AG04450 (cell line): ENCODE results near the gene MYO3A. TPM values are rescaled to one million over a fixed set of nuclear protein-coding genes. Genes with fewer than 3 reads are reported as not detected.
"Not testable (repeated sequence)": the region's sequence is repeated elsewhere in the genome, so short reads cannot be mapped to it uniquely, and the experiment has no call there.

ENCODE experiments used
- CTCF ChIA-PET: fragments of 300-600, 350-600 bp; formaldehyde crosslinking; extraction: SDS; loops from one replicate; lab custom pipeline; 2022; ENCODE audit warnings: antibody characterized with exemption, inconsistent platforms; lab: Charles Lee
- POLR2A ChIA-PET: fragments of 350-600 bp; formaldehyde crosslinking; extraction: SDS; loops from one replicate; lab custom pipeline; 2021; ENCODE audit warnings: antibody characterized with exemption, inconsistent platforms; lab: Yijun Ruan, JAX
- DNase-seq: peaks from one replicate; pipeline ENCODE4 v3.0.0-alpha.2; 2011; ENCODE audit warnings: low read depth, low spot score
- H3K27ac ChIP-seq: one replicate; pipeline ENCODE4 v1.5.1; 2012; ENCODE audit warnings: low read depth, low read length, control low read depth
- H3K27me3 ChIP-seq: one replicate; pipeline ENCODE4 v1.6.0; 2012; ENCODE audit warnings: low read length; ENCODE audit not compliant: control insufficient read depth, insufficient read depth
- H3K4me3 ChIP-seq: 2 replicates; pipeline ENCODE4 v1.5.1; 2011; ENCODE audit warnings: mild to moderate bottlenecking, low read depth, low read length, control low read depth
- H3K9me3 ChIP-seq: 2 replicates; pipeline ENCODE4 v1.5.1; 2012; ENCODE audit warnings: low read length; ENCODE audit not compliant: control insufficient read depth, insufficient read depth
- CTCF ChIP-seq: IDR thresholded peaks from 2 replicates; pipeline ENCODE4 v1.5.1; 2011; ENCODE audit warnings: low read depth, low read length, control low read depth, inconsistent platforms
- polyA plus RNA-seq: library from polyadenylated mRNA; depleted of rRNA; stranded (reverse); fragments of >200 nt; gene quantifications from 2 replicates; pipeline ENCODE4 v1.2.3, GENCODE V29; 2011

The MYO3A gene
- polyA plus RNA-seq, 1 experiment, result not detected

- Histone ChIP-seq H3K4me3 (no peak overlapping the region), H3K27ac (no peak overlapping the region), H3K9me3 (no peaks in the 10 kb centered on the region), H3K27me3 (no peaks in the 10 kb centered on the region)
- TF ChIP-seq CTCF, result no peak
- DNase-seq, result no peak
- CTCF ChIA-PET, result no interaction called here
- POLR2A ChIA-PET, result no interaction called here
Observed at GRCh38 chr10:26064106-26064505, 130.1 kb downstream of the MYO3A start.

- ChIA-PET POLR2A (no interaction called here), CTCF (no interaction called here)
- H3K4me3 ChIP-seq, result no peak overlapping the region
- no peak overlapping the region for H3K27ac ChIP-seq
- no peak for TF ChIP-seq CTCF
- H3K27me3 ChIP-seq, result no peaks in the 10 kb centered on the region
- DNase-seq, result no peak
- H3K9me3 ChIP-seq, result no peaks in the 10 kb centered on the region
Observed at GRCh38 chr10:26067680-26068079, 133.7 kb downstream of the MYO3A start.

GRCh38 chr10:26080971-26081370 lies 146.9 kb downstream of the MYO3A start:
- CTCF ChIA-PET, H3K4me3 ChIP-seq, H3K27ac ChIP-seq, H3K27me3 ChIP-seq, DNase-seq, POLR2A ChIA-PET: not testable (repeated sequence)
- H3K9me3 ChIP-seq, result peaks cover 18% of the 10 kb centered on the region

- CTCF ChIA-PET, result no interaction called here
- no peak for TF ChIP-seq CTCF
Observed at GRCh38 chr10:26081459-26081858, 147.4 kb downstream of the MYO3A start.

GRCh38 chr10:26085549-26085948 lies 151.5 kb downstream of the MYO3A start:
- CTCF ChIA-PET, result no interaction called here
- POLR2A ChIA-PET, result no interaction called here
- no peak for DNase-seq

More at GRCh38 chr10:26081459-26081858, 147.4 kb downstream of the MYO3A start:
- Histone ChIP-seq H3K9me3 (peaks cover 18% of the 10 kb centered on the region), H3K27me3 (no peaks in the 10 kb centered on the region), H3K27ac (no peak overlapping the region), H3K4me3 (no peak overlapping the region)
- POLR2A ChIA-PET, result no interaction called here
- no peak for DNase-seq

More at GRCh38 chr10:26085549-26085948, 151.5 kb downstream of the MYO3A start:
- H3K9me3 ChIP-seq, result peaks cover 18% of the 10 kb centered on the region
- TF ChIP-seq CTCF, result no peak
- H3K4me3 ChIP-seq, result no peak overlapping the region
- no peak overlapping the region for H3K27ac ChIP-seq
- H3K27me3 ChIP-seq, result no peaks in the 10 kb centered on the region
